ENCODE data around the gene SRP68. TPM values are rescaled to one million over a fixed set of nuclear protein-coding genes. Genes with fewer than 3 reads are reported as not detected.

SRP68 gene
- total RNA-seq, 1 donor from 2014 or later = 86.7 TPM

- Mint-ChIP-seq H3K27me3 (no peaks in the 10 kb centered on the region), H3K4me3 (no peak overlapping the region), H3K4me1 (ENCODE audit: unreplicated experiment) (peaks cover 26% of the 10 kb centered on the region), H3K27ac (no peak overlapping the region), H3K9me3 (no peaks in the 10 kb centered on the region), H3K36me3 (peaks cover 5% of the 10 kb centered on the region)
- TF ChIP-seq, protein P1, sequence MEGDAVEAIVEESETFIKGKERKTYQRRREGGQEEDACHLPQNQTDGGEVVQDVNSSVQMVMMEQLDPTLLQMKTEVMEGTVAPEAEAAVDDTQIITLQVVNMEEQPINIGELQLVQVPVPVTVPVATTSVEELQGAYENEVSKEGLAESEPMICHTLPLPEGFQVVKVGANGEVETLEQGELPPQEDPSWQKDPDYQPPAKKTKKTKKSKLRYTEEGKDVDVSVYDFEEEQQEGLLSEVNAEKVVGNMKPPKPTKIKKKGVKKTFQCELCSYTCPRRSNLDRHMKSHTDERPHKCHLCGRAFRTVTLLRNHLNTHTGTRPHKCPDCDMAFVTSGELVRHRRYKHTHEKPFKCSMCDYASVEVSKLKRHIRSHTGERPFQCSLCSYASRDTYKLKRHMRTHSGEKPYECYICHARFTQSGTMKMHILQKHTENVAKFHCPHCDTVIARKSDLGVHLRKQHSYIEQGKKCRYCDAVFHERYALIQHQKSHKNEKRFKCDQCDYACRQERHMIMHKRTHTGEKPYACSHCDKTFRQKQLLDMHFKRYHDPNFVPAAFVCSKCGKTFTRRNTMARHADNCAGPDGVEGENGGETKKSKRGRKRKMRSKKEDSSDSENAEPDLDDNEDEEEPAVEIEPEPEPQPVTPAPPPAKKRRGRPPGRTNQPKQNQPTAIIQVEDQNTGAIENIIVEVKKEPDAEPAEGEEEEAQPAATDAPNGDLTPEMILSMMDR (conservative IDR thresholded peaks at IDR 0.05) = no peak
- DNase-seq (ENCODE audit: extremely low spot score, unreplicated experiment) = no peak
Measured at GRCh38 chr17:76033139-76033538, 39.2 kb downstream of the SRP68 start.

- Mint-ChIP-seq H3K27ac (no peak overlapping the region), H3K4me1 (ENCODE audit: unreplicated experiment) (peaks cover 22% of the 10 kb centered on the region), H3K27me3 (no peaks in the 10 kb centered on the region), H3K4me3 (no peak overlapping the region), H3K9me3 (no peaks in the 10 kb centered on the region), H3K36me3 (peaks cover 3% of the 10 kb centered on the region)
- TF ChIP-seq, protein P1 (conservative IDR thresholded peaks at IDR 0.05) = no peak
- DNase-seq (ENCODE audit: extremely low spot score, unreplicated experiment) = no peak
Measured at GRCh38 chr17:76032780-76033108, 39.6 kb downstream of the SRP68 start.

GRCh38 chr17:76032073-76032779 lies 40.1 kb downstream of the SRP68 start:
- Mint-ChIP-seq H3K27ac (no peak overlapping the region), H3K4me1 (ENCODE audit: unreplicated experiment) (peaks cover 23% of the 10 kb centered on the region), H3K27me3 (no peaks in the 10 kb centered on the region), H3K4me3 (no peak overlapping the region), H3K36me3 (peaks cover 3% of the 10 kb centered on the region), H3K9me3 (no peaks in the 10 kb centered on the region)
- no peak for DNase-seq (ENCODE audit: extremely low spot score, unreplicated experiment)
- TF ChIP-seq, protein P1 (conservative IDR thresholded peaks at IDR 0.05) = no peak

DNA sequence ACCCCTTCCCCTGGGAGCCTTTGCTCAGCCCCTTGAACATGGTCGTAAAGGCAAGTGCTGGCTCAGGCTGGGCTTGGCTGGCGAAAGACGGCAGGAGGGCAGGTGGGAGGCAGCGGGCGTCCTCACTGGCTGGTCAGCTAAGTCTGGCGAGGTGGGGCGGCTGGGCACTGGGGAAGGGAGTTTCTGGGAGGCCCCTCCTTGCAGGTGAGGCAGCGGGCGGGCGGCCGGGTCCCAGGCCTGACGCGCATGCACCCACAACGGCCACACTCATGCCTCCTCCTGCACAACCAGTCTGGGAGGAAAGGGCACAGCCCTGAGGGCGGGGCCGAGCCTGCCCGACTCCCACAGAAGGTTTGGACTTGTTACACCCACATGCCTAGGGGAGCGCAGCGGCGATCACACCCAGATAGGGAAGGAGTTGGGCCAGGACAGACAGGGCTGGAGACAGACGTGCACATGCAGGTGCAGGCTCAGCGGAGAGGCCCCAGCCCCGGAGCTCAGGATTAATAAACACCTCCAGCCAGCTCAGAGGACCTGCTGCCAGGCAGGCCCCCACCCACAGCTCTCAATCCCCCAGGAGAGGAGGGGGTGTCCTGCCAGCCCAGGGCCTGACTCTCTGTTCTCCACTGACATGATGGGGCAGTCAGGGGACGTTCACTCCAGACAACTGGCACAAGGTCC lies 45.0 kb downstream of the SRP68 start, which contains the start of gene EVPL:
Gene EVPL, minus strand, starts transcription at position 148 of the 681 bp plus-strand sequence. Its CDS starts 108 bp downstream, at position 40.
- no peak for DNase-seq (ENCODE audit: extremely low spot score, unreplicated experiment)
- no peaks in the 10 kb centered on the region for H3K27me3 Mint-ChIP-seq
- peak within 1 kb of the TSS; percentile 79 for H3K4me3 Mint-ChIP-seq
- H3K36me3 Mint-ChIP-seq = no peaks in the 10 kb centered on the region
- no peaks in the 10 kb centered on the region for H3K9me3 Mint-ChIP-seq
- TF ChIP-seq, protein P1 (conservative IDR thresholded peaks at IDR 0.05) = no peak
- H3K4me1 Mint-ChIP-seq (ENCODE audit: unreplicated experiment) = peaks cover 16% of the 10 kb centered on the region
- peak within 1 kb of the TSS; percentile 82 for H3K27ac Mint-ChIP-seq

- Mint-ChIP-seq H3K27me3 (no peaks in the 10 kb centered on the region), H3K4me1 (ENCODE audit: unreplicated experiment) (peaks cover 16% of the 10 kb centered on the region), H3K9me3 (no peaks in the 10 kb centered on the region), H3K4me3 (peak overlapping the region; percentile 79), H3K36me3 (no peaks in the 10 kb centered on the region), H3K27ac (no peak overlapping the region)
- TF ChIP-seq, protein P1 (conservative IDR thresholded peaks at IDR 0.05) = no peak
- no peak for DNase-seq (ENCODE audit: extremely low spot score, unreplicated experiment)
Measured at GRCh38 chr17:76026714-76027158, 45.6 kb downstream of the SRP68 start.
